HG02938 (cell line): ENCODE results near the gene TCF20.

ENCODE experiments used
- ATAC-seq: cut with Tn5 transposase; IDR thresholded peaks from one replicate; pipeline ENCODE4 v1.9.1; 2021; ENCODE audit warnings: mild to moderate bottlenecking, moderate library complexity; ENCODE audit not compliant: unreplicated experiment

Gene TCF20

GRCh38 chr22:42270510-42271190 is at the start of gene TCF20:
Gene TCF20, minus strand, starts transcription at chr22:42270653. Its CDS starts 55,348 bp downstream, at chr22:42215305.
- ATAC-seq = peak; percentile 65

DNA sequence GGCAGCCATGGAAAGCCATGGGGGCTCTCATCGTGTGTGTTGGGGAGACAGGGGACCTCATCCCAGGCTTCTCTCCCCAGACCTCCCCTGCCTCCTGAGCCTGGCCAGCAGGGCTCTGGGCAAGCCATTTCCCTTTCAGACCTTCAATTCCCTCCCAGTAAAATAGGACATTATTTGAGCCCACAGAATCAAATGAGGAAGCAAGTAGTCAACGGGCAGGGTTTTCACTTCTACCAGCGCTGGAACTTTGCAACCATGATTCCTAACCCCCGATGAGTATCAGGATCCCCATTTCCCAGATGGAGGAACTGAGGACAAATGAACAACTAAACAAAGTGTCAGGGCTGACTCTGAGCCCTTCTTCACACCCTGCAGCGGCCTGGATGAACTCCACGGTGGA is 48.9 kb upstream of the TCF20 start:
- ATAC-seq = no peak

GRCh38 chr22:42318967-42319366 is 48.5 kb upstream of the TCF20 start:
- ATAC-seq = no peak

- no peak for ATAC-seq
These were observed 47.5 kb upstream of the TCF20 start for GRCh38 chr22:42317691-42318547.

DNA sequence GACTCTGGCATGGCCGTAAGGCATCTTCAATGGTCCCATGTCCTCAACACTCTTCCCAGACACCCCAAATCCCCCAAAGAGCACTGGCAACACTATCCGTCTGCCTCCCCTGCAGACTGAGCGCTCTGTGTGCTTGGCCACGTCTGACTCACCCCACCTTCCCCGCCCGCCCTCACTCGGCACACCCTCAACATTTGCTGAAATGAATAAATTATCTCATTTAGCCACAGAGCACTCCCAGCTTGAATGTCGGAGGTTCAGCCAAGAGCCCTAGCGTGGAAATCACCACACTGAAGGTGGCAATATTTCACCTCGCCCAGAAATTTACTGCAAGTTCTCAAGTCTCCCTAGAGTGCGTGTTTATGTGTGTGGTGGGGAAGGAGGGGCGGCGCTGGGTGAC is 46.6 kb upstream of the TCF20 start:
- no peak for ATAC-seq

DNA sequence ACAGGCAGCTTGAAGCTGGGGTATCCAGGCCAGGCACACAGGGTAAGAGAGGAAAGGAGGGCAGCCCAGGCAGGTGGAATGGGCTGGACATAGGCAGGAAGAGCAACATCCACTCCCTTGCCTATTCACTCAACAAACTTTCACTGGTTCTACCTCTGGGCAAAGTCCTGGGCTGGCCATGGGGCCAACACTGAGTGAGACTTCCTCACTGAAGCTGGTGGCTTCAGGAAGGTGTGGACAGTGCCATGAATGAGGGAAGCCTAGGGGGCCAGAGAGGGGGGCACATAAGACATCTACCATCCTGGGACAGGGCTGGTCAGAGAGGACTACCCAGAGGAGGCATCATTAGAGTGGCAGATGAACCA is 44.9 kb upstream of the TCF20 start:
- ATAC-seq = no peak

- no peak for ATAC-seq
These were observed 44.4 kb upstream of the TCF20 start for GRCh38 chr22:42314709-42315391.

GRCh38 chr22:42313804-42314581 is 43.5 kb upstream of the TCF20 start:
- ATAC-seq = no peak

DNA sequence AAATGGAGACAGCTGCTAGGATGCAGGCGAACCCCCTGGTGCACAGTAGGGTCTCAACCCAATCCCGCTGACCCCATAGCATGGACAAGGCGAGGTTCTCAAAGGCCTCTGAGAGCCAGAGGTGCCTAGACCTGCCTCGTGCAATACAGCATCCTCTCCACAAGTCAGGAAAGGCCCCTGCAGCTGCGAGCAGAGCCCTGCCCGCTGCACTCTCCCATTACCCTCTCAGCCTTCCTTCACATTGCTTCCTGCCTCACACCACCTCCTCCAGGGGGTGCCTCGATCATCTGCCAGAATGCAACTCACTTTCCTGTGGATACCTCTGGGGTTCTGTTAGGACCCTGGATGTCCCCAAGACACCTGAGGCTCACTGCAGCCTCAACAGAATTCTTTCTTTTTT is 42.8 kb upstream of the TCF20 start:
- no peak for ATAC-seq

DNA sequence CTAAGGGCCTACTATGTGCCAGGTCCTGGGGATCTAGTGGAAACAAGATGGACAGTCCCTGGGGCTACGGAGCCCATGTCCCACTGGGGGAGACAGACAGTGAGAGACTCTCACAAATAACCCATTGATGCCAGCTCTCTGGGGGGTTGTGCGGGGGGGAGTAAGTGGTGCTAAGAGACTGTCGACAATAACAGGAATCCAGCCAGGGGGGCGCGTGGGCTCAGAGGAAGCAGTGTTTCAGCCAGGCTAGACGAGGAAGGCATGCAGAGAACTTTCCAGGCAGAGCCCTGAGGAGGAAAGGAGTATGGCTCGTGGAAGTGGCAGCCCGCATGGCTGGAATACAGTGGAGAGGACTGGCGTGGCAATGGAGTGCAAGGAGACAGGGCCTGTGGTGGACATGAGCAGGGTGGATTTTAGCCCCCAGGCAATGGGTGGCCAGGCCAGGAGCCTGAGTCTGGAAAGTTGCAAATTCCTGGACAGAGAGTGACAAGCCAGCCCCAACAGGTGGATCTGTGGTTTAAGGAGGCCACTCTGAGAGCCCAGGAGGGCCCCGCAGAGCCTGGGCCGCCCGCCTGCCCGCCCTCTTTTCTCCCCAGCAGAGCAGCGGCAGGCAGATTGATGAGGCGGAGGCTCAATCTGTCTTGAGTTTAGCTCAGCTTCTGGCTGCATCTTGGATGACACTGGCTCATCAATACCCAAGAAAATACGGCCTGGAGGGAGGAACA is 40.0 kb upstream of the TCF20 start:
- ATAC-seq = no peak

DNA sequence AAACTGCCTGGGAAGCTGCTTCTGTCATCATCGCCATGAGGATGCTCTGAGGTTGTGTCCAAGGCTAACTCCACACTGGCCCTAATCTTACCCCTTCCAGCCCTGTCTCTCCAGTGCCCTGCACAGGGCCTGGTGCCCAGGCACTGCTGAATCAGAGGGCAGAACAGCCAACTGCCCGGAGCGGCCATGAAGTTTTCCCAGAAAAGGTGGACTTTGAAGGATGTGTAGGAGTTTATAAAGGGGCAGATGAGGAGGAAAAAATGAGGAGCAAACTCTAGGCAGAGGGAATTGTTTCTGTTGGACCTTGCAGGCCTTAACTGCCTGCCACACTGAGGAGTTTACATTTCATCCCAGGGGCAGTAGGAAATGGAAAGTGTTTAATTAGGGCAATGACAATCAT is 39.4 kb upstream of the TCF20 start:
- no peak for ATAC-seq

DNA sequence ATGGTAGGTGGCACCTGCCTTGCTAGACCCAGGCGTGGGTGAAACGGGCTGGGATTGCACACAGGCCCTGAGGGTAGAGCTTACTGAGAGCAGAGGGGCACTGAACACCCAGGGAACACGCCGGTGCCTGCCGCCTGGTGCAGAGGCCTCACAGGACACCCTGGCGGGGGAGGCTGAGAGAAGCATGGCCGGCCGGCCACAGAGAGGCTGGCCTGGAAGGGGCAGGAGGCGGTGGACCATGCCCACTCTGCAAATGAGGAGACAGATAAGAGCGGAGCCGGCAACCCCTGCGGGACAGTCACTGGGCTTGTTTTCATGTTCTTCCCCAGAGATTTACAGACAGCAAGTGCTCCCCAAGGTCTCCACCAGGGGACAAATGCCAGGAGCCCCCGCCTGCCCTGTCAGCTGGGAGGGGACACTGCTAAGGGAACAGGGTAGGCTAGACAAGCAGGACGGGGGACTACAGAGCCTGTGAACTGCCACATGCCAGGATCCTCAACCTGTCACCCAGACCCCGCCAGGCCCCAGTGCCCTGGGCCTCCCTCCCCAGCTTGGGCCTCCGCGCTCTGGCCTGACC is 38.5 kb upstream of the TCF20 start:
- no peak for ATAC-seq

DNA sequence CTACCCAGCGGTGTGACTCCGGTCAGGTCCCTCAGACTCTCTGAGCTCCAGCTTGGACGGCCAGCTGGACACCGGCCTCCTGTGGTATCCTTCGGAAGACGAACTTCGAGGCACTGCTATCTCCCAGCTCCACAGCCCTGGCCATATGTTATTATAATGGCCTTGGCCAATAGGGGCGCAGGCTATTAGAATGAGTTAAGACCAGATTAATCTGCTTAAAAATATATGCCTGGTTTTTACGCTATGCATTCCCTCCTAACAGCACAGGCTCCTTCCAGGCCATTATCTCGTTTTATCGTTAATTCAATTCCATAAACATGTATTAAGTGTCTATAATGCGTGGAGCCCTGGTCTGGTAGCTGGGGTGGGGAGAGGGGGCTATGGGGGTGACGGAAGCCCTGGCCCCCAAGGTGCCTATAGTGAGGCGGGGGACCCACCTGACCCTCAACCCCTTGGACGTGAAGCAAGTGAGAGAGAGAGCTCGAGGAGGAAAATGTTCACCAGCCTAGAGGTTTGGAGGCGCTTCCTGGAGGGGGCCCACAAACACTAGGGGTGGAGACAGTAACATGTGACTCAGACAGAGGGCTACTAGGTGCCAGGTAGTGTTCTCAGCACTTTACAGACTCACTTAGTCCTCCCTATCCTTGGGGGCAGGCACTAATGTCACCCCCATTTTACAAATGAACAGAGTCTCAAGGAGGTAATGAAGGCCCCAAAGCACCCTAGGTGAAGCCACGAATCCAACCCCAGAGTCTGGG is 37.5 kb upstream of the TCF20 start:
- ATAC-seq = no peak

DNA sequence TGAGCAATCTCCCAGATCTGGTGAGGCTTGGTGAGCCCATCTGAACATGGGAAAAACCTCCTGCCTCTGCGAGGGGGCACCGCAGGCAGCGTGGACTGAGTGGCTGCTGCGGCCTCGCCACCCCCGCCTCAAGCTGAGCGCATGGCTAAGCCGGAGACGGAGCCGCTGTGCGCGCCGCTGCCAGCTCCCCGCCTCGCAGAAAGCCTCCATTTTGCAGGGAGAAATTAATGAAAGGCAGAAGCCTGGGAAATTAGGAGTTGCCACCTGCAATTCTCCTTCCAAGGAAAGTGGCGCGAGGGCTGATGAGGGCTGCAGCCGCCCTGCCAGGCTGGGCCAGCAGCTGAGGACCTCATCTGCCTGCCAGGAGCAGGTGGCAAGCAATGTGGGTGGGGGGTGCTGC is 35.6 kb upstream of the TCF20 start:
- ATAC-seq = no peak

GRCh38 chr22:42304324-42304790 is 33.9 kb upstream of the TCF20 start:
- ATAC-seq = no peak

DNA sequence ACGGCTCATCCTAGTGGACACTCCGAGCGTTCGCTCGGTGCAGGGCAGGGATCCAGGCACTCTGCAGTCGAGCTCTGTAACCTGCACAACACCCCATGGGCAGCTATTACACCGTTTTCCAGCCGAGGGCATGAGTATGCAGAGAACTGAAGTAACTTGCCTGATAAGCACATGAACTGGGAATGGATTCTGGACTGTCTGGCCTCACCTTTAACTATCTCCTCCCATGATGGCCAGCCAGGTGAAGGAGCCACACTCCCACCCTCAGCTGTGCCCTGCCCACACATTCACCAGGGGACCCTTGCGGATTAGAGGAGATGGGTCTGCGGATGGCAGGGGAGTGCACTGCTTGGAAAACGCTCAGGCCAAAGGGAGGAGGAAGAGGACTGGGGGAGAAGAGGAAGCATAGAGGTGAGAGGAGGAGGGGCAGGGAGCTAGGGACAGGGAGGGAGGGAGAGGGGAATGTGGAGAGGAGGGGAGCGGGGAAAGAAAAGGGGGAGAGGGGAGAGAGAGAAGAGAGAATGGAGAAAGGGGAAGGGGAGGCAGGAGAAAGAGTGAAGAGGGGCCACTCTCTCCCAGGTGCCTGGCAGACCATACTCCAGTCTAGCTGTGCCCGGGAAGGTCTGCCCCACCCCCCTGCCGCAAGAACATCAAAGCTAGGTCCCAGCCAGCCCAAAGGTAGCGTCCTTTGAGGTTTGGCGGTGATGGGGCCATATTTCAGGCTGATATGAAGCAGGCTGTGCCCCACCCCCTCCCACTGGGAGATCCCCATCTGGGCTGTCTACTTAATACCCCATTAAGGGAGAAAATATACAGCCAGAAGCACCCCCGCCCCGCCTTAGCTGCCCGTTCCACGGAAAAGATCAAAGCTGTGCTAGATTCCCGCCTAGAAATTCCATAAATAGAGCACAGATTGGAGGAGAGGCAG is 33.2 kb upstream of the TCF20 start:
- ATAC-seq = no peak

DNA sequence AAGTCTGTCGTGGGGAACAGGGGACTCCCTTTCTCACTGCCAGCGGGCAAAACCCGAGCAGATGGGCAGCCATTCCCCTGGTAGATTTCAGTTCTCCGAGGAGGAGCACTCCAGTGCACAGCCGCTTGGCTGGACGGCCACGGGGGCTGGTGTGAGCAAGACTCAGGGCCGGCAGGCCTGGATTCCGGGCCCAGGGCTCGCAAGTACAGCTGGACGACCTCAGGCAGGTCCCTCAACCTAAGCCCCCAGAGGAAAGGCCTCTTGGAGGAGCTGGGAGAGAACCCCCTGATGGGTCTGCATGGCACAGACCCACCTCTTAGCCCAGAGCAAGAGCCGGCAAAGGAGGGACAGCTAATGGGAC is 31.3 kb upstream of the TCF20 start:
- ATAC-seq = no peak

DNA sequence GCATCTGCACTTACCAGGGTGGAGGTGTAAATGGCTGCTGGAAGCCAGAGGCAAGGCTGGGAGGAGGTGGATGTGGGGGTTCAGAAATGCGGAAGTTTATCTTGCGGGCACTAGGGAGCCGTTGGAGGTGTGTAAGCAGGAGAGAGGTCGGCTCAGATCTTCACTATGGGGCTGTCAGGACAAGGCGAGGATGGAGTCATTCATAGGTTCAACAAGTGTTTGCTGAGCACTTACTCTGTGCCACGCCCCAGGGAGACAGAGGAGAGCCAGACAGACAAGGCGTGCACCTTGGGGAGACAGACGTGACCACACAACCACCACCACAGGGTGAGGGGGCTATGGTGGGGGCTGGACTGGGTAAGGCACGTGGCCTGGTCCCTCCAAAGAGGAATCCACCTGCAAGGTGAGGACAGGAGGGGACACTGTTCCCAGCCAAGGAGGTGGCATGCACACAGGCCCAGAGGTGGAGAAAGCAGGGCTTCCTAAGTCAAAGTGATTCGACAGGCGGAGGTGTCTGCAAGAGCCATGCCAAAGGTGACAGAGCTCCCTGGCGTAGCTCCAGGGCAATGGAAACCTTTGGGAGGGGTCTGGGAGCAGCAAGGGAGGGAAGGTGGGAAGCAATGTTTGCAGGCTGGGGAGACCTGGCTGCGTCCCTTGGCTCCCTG is 30.8 kb upstream of the TCF20 start:
- no peak for ATAC-seq
